Peyer's patch (tissue), 4 donors: ENCODE data around the gene TAS2R10.

Experiments used
- CTCF ChIP-seq, 6 experiments: fragments of 450-650 bp in 4 of 6; fragments of 200-600 bp in 2 of 6; sonication (generic) in 1 of 6; IDR thresholded peaks; one replicate each; pipeline ENCODE4 v1.5.1; 2017 to 2019; ENCODE audit warnings: antibody characterized with exemption in 6 of 6, mild to moderate bottlenecking in 3 of 6, moderate library complexity in 1 of 6
- POLR2A ChIP-seq, 2 donors: fragments of 450-650 bp; IDR thresholded peaks; one replicate each; pipeline ENCODE4 v1.5.1; 2017; ENCODE audit warnings: antibody characterized with exemption in 2 of 2, mild to moderate bottlenecking in 2 of 2, moderate library complexity in 2 of 2

- TF ChIP-seq CTCF (IDR thresholded peaks at IDR 0.05) (no peak), POLR2A (IDR thresholded peaks at IDR 0.05) (no peak)
Measured at GRCh38 chr12:10824957-10825356, 1.2 kb downstream of the TAS2R10 start.
